NCI-H1694 (cell line): Measurements from ENCODE around the gene PTPN2.

ENCODE experiments used
- DNase-seq: peaks from one replicate; lab custom pipeline; 2025; lab: John Stamatoyannopoulos, UW

PTPN2 gene

DNA sequence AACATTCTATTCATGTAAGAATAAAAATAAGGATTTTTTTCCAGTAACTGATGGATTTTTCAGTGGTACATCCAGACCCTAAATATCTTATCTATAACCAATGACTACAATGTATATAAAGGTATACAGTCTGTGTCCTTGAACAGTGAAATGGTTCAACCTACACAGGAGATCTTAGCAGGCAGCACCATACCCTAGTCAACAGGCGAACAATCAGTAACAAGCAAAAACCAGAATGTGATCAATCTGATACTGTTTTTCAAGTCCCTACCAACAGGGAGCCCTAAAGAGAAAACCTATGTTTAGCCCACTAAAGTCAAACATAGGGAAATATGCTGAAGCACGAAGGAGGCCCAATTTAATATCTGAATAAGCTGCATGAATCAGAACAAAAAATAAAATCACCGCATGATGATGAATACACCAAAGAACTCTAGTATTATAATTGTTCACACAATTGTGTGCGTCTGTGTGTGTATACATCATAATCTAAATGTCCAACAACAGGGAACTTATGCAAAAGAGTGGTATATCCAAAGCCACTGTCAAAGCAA, 26.0 kb downstream of the PTPN2 start:
- DNase-seq: no peak

DNA sequence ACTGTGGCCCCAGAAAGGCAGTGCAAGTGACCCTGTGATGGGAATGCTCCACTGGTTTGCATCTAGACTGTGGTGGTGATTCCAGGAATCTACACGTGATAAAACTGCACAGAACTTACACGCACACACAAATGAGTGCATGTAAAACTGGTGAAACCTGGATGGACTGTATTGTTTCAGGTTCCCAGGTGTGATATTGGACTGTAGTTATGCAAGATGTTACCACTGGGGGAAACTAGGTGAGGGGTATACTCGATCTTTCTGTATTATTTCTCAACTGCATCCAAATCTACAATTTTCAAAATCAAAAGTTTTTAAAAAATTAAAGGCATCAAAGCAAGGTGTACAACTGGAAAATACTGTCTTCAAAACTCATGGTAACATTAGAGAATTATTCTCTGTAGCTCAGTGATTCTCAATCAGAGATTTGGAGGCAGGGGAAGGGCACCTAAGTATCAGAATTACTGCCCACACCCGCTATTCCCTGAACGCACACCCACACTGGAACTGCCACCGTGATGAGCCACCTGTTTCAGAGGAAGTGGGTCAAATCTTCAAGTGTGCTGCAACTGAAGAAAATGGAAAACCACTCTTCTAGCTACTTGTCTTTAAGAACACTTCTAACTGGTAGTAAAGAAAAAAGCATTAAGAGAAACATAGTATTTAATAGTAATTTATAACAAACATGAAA, 26.7 kb downstream of the PTPN2 start:
- no peak for DNase-seq

DNA sequence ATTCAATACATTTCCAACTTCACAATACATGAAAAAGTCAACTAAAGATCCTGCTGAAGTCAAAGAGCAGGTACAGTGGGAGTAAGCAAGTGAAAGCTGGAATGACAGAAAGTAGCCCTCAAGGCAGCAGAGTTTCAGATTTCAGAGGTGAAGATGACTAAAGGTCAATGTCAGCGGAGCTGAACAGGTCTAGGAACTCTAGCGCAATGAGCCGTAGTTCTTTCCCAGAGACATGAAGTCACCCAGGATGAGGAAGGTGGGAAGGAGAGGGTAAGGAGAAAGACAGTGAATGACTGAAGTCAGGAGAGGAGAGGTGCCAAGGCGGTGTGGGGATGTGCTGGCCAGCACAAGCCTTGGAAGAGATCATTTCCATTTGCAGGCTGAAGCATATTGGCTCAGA, 28.1 kb downstream of the PTPN2 start:
- no peak for DNase-seq

DNA sequence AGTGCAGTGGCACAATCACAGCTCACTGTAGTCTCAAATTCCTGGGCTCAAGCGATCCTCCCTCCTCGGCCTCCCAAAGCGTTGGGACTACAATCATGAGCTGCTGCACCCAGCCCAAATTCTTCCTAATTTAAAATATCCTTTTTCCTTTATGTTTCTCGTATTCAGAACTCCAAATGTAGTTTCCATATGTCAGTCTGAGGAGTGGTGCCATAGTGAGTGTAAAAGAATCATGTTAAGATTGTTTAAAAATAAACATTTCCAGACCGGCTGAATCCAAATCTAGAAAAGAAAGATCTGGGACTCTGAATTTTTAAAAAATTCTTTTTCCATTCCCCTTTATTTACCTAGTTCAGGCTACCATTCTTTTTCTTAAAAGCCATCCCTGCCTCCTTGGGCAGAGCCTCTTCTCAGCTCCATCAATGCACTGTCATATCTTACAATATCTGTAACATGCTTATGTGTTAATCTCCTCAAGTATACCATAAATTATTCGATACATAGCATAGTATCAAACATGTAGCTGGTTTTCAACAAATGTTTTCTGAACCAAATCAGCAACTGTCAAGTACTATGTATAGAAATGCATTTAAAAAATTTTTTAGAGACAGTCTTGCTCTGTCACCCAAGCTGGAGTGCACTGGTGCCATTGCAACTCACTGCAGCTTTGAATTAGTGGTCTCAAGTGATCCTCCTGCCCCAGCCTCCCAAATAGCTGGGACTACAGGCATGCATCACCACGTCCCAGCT, 31.3 kb downstream of the PTPN2 start:
- no peak for DNase-seq

DNA sequence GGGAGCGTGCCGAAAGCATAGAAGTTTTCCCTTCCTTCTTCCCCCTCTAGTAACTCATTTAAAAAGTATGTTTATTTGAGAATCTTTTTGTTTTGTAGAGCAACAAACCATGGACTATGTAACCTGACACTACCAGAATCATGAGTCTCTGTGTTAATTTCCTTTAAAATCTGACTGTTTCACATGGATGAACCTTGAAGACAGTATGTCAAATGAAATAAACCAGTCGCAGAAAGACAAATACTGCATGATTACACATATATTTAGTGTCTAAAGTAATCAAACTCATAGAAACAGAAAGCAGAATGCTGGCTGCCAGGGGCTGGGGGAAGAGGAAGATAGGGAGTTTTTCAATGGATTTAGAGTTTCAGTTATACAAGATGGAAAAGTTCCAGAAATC, 32.3 kb downstream of the PTPN2 start:
- no peak for DNase-seq

DNA sequence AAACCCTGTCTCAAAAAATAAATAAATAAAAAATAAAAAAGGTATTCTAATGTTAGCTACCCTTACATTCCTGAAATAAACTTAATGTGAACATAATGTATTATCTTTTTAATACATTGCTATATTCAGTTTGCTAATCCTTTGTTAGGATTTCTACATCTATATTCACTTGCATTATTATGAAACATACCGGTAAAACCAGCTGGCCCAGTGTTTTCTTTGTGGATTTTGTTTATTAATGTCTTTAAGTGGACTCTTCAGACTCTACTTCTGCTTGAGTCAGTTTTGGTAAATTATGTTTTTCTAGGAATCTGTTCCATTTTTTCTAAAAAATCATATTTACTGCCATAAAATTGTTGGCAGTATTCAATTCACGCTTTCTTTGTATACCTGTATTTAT, 34.5 kb downstream of the PTPN2 start:
- DNase-seq: no peak

DNA sequence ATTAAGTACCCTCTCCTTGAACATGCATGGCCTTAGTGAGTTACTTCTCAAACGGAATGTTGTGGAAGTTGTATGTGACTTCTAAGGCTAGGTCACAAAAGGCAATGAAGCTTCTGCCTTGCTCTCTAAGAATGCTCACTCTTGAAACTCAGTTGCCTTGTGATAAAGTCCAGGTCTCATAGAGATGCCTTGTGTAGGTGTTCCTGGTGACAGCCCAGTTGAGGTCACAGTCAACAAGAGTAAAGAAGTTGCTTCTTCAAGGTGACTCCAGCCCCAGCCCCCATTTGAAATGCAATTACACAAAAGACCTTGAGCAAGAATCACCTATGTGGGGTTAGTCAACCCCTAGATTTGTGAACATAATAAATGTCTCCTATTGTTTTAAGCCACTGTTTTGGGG, 35.6 kb downstream of the PTPN2 start:
- no peak for DNase-seq

DNA sequence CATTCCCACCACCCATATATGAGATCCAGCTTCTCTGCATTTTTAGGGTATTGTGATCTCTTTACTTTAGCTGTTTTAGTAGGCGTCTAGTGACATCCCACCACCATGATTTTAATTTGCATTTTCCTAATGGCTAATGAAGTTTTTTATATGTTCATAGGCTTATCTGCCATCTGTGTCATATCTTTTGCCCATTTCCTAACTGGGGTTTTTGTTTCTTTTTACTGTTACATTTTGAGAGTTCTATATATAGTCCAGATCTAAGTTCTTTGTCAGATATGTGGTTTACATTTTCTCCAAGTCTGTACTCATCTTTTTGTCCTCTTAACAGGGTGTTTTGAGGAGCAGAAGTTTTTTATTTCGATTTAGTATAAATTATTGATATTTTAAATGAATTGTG, 39.6 kb downstream of the PTPN2 start:
- no peak for DNase-seq

DNA sequence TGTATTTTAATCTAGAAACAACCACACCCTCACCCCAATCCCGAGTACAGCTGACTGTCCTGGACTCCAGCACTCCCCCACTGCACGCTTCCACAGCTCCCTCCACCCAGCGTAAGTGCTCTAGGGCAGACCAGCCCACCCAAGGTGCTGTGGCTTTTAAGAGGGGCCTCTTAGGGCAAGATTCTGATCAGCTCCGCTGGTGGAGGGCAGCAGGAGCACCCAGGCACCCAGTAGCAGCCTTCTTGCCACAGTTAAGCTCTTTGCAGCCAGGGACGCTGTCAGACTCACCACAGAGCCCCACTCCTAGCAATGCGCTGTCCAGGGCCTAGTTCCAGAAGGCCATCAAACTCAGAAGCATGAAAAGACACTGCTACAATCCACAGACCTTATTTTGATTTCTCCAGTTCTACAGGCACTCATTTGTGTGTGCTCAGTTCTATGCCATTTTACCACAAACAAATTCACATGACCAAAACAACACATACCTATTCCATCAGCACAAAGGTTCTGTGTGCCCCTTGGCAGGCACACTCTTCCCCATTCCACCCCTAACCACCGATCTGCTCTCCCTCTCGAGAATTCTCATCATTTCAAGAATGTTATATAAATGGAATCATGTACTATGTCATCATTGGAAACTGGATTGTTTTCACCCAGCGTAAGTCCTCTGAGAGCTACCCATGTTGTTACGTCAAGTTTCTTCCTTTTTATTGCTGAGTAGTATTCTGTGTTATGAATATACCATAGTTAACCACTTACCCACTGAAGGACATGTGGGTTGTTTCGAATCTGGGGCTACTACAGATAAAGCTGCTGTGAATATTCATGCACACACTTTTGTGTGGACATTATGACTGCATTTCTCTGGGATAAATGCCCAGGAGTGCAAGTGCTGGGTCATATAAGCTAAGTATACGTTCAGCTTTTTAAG, 40.4 kb downstream of the PTPN2 start:
- no peak for DNase-seq

DNA sequence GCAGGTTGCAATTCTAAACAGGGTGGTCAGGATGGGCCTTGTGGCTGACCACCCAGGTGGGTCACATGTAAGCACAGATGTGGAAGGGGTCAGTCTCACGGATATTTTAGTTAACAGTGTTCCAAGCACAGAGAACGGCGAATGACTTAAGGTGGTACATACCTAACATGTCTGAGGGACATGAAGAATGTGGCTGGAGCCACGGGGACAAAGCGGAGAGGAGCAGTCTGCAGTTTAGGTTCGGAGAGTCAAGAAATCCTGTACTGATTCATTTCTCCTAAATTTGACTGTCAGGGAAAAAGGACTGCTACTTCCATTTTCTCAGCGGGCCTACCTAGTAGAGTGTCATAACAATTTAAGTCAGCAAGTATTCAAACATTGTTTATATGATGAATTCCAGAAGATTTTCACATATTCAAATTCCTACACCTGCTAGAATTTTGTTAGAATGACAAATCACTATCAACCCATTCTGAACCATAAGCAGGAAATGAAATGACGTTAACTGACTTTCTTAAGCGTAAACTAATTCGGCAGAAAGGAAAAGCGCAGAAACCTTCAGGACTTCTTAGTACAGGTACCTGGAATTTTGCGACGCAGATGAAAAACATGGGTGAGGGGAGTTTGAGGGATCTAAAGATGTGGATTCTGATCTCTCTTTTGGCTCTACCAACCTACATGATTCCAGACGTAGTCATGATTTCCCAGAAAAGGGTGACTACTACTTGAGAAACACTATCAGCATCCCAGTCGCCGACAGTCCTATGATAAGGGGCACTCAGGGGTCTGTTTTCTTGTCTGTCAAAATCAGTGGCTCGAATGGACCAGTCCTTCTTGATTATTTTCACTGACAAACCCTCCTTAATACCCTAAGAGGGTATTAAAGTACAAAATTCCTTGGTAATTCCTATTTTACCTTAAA, 41.3 kb downstream of the PTPN2 start:
- no peak for DNase-seq

DNA sequence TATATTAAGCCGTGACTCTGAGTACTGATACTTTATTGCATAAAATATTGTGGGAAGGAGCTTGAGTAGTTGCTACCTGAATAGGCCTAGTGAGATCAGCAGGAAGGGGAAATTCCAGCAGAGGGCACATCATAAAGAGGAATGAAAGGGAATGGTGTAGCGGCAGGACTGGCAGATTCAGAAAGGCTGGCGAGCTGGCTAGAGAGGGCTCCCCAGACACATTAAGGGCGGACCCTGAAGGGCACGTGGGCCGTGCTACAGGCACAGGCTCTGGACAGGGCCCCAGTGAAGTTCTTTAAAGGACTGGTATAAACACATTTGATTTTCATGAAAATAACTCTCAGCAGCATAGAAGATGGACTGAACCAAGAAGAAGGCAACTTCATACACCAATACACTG, 43.0 kb downstream of the PTPN2 start:
- DNase-seq: no peak

DNA sequence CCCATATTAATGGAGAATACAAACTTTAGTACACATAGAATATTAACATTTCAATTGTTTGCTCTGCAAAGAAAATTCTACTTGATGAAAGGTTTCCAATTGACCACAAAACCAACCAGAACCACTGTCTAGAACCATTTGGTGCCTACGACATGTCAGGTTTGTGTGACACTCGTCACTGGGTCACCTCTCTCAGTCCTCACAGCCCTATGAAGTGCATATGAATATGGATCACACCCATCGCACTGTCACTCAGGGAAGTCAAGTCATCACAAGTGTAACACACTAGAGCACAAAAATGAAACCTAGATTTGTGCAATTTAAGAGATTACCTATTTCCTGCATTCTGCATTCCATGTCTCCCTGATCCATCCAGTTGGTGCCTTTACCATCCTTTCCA, 43.7 kb downstream of the PTPN2 start:
- no peak for DNase-seq

DNA sequence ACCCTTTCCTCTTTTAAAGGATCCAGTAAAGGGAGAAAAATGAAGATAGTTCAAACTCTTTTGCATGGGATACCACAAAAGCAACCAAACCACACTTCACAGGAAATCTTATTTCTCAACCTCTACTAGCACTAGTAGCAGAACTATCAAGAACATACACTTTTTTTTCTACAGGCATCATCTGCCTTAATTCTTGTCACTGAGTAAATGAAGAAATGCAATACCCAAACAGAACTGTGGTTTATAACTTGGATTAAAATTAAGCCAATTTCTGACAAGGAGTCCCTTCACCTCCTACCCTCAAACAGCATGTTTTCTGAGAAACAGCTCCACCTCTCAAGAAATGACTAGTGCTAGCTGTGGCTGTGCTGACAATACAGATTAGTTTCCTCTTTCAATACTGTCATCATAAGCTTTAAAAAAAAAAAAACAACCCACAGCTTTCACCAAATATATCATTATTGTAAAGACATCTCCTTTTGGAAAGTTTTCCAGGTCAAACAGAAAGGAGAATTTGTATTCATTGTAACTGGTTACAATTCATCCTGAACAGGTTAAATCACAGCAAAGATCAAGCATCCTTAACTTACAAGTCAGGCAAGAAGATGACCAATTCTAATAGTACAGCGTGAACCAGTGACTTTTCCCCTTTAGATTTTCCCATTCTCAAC, 44.4 kb downstream of the PTPN2 start:
- no peak for DNase-seq

DNA sequence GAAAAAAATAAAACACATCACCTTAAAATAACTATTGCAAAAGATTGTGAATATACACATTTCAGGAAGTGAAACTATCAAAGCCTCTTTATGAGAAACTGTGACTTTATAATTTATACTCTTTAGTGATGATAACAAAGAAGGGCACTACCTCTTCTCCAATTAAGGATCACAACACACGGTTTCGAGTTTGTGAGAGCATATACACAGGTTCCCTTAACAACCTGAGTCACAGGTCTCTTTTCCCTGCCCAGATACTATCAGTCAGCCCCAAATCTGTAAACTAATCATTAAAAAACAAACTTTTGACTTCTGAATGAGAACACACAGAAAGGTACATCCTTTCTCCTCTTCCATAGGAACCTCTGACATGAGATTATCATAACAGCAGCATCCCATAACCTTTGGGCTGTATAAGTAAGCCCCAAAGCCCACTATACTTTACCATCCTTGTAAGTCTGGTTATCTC, 44.9 kb downstream of the PTPN2 start:
- no peak for DNase-seq

DNA sequence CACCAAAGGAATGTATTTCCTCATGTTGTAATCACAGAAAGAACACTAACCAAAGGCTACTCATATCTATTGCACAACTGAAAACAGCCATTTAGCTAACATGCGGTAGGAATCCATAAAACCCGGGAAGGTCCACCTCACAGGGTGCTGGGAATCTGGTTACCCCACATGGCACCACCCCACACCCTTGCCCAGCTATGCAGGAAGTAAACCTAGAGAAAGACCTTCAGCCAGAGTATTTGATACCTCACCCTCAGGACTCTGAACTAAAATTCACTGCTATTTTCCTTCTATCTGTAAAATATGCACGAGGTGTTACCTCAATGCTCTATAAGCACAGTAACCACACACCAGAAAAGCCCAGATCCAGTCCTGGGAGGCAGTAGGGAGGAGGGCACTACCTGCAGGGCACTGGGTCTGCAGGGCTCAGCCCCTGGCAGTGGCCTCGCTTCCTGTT, 45.8 kb downstream of the PTPN2 start:
- DNase-seq: no peak

DNA sequence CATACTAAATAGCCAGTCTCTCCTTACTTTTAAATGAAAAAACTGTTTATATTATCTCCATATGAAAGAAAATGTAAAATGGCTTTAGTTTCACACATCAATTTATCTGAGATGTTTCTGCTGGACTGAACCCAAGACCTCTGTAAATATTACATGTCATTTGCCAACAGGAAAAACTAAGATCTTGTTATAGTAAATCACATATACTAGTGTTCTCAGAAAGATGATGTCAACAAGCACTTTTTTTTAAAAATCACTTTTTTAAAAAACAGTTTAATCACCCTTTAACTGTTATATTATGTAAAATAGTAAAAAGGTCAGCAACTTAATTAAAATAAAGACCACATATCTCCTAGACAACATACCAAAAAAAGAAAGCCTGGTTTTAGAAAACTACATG, 46.3 kb downstream of the PTPN2 start:
- DNase-seq: no peak

DNA sequence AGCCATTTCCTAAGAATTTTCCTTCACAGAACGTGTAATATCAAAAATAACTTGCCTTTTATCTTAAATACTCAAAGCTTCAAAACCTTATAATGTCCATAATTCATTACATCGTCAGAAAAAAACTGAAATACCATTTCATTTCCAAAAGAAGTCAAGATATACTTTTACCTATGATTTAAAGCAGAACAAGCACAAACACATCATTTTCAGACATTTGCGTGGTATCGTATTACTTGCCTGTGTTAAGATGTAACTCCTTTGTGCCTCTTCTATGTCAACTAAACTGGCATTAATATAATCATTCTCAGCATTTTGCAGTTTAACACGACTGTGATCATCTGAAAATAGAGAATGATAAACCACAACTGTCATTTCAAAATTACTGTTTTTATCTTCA, 47.5 kb downstream of the PTPN2 start:
- no peak for DNase-seq

DNA sequence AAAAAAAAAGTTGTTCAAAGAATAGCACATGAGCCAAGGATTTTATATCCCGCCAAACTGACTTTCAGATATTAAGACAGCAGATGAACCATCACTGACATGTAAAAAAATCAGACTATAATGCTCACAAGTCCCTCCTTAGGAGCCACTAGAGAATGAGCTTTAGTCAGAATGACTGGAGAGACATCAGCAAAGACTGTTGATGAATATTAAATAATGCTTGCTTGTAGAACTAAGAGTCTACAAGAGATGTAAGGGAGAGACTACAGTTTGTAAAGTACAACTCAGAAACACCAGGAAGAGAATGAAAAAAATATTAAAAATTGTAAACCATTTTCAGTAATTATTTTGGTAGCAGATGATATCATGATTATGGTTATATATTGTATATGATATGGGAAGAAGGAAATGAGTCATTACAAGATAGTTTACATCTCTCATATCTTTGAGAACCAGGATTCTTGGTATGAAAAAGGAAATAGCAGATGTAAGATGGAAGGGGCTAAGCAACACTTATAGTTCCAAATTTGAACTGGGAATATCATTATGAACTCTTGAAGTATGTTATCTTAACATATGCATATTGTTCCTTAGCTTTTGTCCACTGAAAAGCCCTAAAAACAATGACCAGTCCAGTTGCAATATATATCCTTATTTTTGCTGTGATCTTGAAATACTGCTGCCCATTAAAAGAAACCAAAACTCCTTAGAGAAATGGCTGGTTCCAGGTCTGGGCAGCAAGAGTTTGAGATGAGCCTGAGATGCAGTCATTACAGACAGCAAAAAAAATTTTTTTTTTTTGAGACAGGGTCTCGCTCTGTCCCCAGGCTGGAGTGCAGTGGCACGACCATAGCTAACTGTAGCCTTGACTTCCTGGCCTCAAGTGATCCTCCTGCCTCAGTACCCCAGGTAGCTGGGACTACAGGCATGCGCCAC, 55.7 kb downstream of the PTPN2 start:
- DNase-seq: no peak

DNA sequence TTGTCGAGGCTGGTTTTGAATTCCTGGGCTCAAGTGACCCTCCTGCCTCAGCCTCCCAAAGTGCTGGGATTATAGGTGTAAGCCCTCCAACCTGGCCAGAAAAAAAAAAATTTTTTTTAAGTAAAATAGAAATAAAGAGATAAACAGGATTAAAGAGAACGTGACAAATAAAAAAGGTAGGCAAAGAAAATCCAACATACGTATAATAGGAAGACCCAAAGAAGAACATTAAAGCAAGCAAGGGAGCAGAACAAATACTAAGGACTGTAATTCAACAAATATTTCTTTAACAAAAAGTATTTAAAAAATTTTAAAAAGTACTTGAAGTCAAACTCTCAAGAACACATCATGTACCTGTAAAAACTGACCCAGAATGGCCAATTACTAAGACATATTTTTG, 56.4 kb downstream of the PTPN2 start:
- no peak for DNase-seq
